K562 (cell line): ENCODE results near the gene TP53RK. TPM values are rescaled to one million over a fixed set of nuclear protein-coding genes. Genes with fewer than 3 reads are reported as not detected.

Experiments used
- ARID4B ChIP-seq: sonication (generic); formaldehyde crosslinking; IDR thresholded peaks from 2 replicates; pipeline ENCODE4 v1.8.0; 2022; ENCODE audit warnings: mild to moderate bottlenecking, missing genetic modification reagents
- DEAF1 ChIP-seq: fragments of 450-650 bp; formaldehyde crosslinking; IDR thresholded peaks from 2 replicates; pipeline ENCODE4 v1.4.0; 2020; ENCODE audit warnings: mild to moderate bottlenecking, moderate library complexity
- FOXA1 ChIP-seq: fragments of 450-650 bp; IDR thresholded peaks from 2 replicates; pipeline ENCODE4 v1.6.1; 2016; ENCODE audit warnings: mild to moderate bottlenecking, borderline replicate concordance
- HMG20A ChIP-seq: fragments of 450-650 bp; formaldehyde crosslinking; conservative IDR thresholded peaks from 2 replicates; pipeline ENCODE4 v1.4.0; 2020; ENCODE audit warnings: mild to moderate bottlenecking, mixed read lengths
- HMGN3 ChIP-seq: IDR thresholded peaks from 2 replicates; pipeline ENCODE4 v1.6.1; 2011; ENCODE audit warnings: borderline replicate concordance, low read depth, mild to moderate bottlenecking, mixed read lengths, low read length; ENCODE audit not compliant: insufficient read length; ENCODE audit errors: extremely low read depth
- JUNB ChIP-seq: fragments of 450-650 bp; formaldehyde crosslinking; conservative IDR thresholded peaks from 2 replicates; pipeline ENCODE4 v1.4.0; 2020; ENCODE audit warnings: mild to moderate bottlenecking
- KAT2B ChIP-seq: IDR thresholded peaks from one replicate; pipeline ENCODE4 v1.6.1; 2012; ENCODE audit warnings: low read depth, mild to moderate bottlenecking, control low read depth, inconsistent platforms, low read length, moderate library complexity
- MAX ChIP-seq: sonication (generic); formaldehyde crosslinking; IDR thresholded peaks from 2 replicates; pipeline ENCODE4 v1.9.0; 2022; ENCODE audit warnings: mild to moderate bottlenecking, missing genetic modification reagents
- MAZ ChIP-seq, 2 experiments: fragments of 450-650 bp in 1 of 2; sonication (generic) in 1 of 2; formaldehyde crosslinking; IDR thresholded peaks in 1 of 2; conservative IDR thresholded peaks in 1 of 2; 2 replicates each; pipeline versions ENCODE4 v1.4.0 to v1.5.0; 2020; ENCODE audit warnings: mild to moderate bottlenecking in 1 of 2, missing genetic modification reagents in 1 of 2
- NEUROD1 ChIP-seq: fragments of 150-350 bp; IDR thresholded peaks from 2 replicates; pipeline ENCODE4 v1.6.1; 2014; ENCODE audit warnings: borderline replicate concordance, low read length, low read depth; ENCODE audit not compliant: partially characterized antibody
- SMC3 ChIP-seq: conservative IDR thresholded peaks from 2 replicates; pipeline ENCODE4 v1.6.1; 2011; ENCODE audit warnings: low read depth, low read length, improper control_type of control experiment; ENCODE audit not compliant: insufficient read depth
- VEZF1 ChIP-seq: fragments of 200-800 bp; sonication (Bioruptor generic); IDR thresholded peaks from 2 replicates; pipeline ENCODE4 v1.6.1; 2017; ENCODE audit warnings: missing genetic modification characterization, missing compliant biosample characterization
- ZNF197 ChIP-seq: fragments of 200-800 bp; sonication (Bioruptor generic); IDR thresholded peaks from 2 replicates; pipeline ENCODE4 v1.6.1; 2016; ENCODE audit warnings: low read depth, missing genetic modification characterization, missing compliant biosample characterization
- ZNF398 ChIP-seq: fragments of 250-450 bp; sonication (Bioruptor Pico); IDR thresholded peaks from 2 replicates; pipeline ENCODE4 v1.8.0; 2021; ENCODE audit warnings: moderate library complexity, mild to moderate bottlenecking, inconsistent platforms
- ZNF449 ChIP-seq: fragments of 250-450 bp; sonication (Bioruptor Pico); IDR thresholded peaks from 2 replicates; pipeline ENCODE4 v1.8.0; 2022; ENCODE audit warnings: moderate library complexity, mild to moderate bottlenecking, inconsistent platforms
- polyA plus RNA-seq, 8 experiments: library from polyadenylated mRNA; depleted of rRNA in 4 of 8; stranded (reverse) in 5 of 8; unstranded in 3 of 8; fragments of >200 nt; fragmentation: Nextera tagmentation in 2 of 8; fragmentation: Illumina TruSeq in 1 of 8; extraction: Ambion mirVana in 2 of 8; extraction: Trizol in 1 of 8; gene quantifications; 2 replicates each; pipeline versions ENCODE4 v1.2.1 to v1.2.3, GENCODE V29; 2011 to 2014; ENCODE audit warnings: inconsistent platforms in 1 of 8, missing spikeins in 1 of 8
- total RNA-seq, 7 experiments: library from RNA; depleted of rRNA in 6 of 7; stranded (reverse); fragments of >200 nt in 6 of 7; fragmentation: Illumina TruSeq in 2 of 7; extraction: Trizol in 2 of 7; gene quantifications; 2 replicates each; pipeline versions ENCODE4 v1.2.1 to v1.2.3, GENCODE V29; 2011 to 2021; ENCODE audit warnings: low replicate concordance in 1 of 7

Gene TP53RK
- total and polyA plus RNA-seq, 9 of the 15 experiments (the other 6 are each of a cell fraction or from before 2014, with no cell fraction given) = 2.9 to 43.5 (median 17.2) TPM

GRCh38 chr20:46722450-46722849, 33.2 kb upstream of the TP53RK start (continued):
- TF ChIP-seq MAZ (CRISPR knock-in tag; conservative IDR thresholded peaks at IDR 0.05 in 1 of 2, IDR thresholded peaks at IDR 0.05 in 1 of 2) (0 out of 4 replicates have a peak, but pooled peaks of 1 of the 2 experiments have one; percentile 21), ZNF398 (CRISPR knock-in tag) (no peak), VEZF1 (no peak; the same call in 1 of the 2 replicates), SMC3 (no peak), HMG20A (no peak), NEUROD1 (no peak), FOXA1 (no peak), JUNB (no peak), DEAF1 (CRISPR knock-in tag) (no peak), ZNF449 (CRISPR knock-in tag) (peak; percentile 75; the same call in 1 of the 2 replicates), HMGN3 (no peak), KAT2B (no peak), ARID4B (CRISPR knock-in tag) (no peak), ZNF197 (CRISPR knock-in tag) (no peak), MAX (CRISPR knock-in tag) (no peak)
